GM21423 (cell line): ENCODE data around the gene FBRSL1.

Experiments used
- ATAC-seq: cut with Tn5 transposase; IDR thresholded peaks from one replicate; pipeline ENCODE4 v1.9.1; 2021; ENCODE audit warnings: mild to moderate bottlenecking, moderate library complexity; ENCODE audit not compliant: unreplicated experiment

The FBRSL1 gene

DNA sequence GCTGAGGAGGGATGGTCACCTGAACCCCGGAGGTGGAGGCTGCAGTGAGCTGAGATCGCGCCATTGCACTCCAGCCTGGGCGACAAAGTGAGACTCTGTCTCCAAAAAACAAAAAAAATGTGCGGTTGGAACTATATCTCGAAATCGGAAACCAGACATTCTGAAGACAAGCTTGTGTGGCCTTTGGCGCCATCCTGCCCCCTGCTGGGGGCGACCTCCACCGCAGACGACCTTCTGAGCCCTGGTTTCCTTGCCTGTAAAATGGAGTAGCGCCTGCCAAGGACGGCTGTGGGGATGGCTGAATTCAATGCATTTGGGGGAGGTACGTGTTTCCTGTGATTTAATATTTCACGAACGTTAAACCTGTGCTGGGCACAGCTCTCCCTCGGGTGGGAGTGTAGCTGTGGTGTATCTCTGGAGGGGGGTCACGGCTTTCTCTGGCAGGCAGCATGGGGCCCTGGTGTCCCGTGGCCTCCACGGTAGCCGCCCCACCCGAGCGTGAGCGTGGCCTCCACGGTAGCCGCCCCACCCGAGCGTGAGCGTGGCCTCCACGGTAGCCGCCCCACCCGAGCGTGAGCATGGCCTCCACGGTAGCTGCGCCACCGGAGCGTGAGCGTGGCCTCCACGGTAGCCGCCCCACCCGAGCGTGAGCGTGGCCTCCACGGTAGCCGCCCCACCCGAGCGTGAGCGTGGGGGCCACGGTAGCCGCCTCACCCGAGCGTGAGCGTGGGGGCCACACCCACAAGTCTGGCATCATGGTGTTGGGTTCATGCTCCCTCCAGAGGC lies 65.1 kb downstream of the FBRSL1 start:
- ATAC-seq, result no peak

DNA sequence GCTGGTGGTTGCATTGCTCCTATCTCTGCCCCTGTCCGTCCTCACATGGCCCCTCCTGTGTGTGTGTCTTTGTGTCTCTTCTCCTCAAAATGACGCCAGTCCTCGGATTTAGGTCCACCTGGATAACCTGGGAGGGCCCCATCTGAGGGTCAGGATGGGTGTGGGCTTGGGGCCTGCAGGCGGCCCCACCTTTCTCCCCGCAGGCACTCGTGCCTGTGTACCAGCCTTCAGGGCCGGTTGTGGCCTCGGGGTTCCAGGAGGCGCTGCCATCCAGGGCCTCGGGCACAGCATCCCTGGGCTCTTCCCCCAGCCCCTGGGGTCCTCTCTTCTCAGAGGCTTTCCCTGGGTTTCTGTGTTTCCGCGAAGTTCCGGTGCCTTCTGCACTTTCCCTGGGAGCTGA lies 65.7 kb downstream of the FBRSL1 start:
- no peak for ATAC-seq

GRCh38 chr12:132556216-132556615 lies 66.3 kb downstream of the FBRSL1 start:
- no peak for ATAC-seq

DNA sequence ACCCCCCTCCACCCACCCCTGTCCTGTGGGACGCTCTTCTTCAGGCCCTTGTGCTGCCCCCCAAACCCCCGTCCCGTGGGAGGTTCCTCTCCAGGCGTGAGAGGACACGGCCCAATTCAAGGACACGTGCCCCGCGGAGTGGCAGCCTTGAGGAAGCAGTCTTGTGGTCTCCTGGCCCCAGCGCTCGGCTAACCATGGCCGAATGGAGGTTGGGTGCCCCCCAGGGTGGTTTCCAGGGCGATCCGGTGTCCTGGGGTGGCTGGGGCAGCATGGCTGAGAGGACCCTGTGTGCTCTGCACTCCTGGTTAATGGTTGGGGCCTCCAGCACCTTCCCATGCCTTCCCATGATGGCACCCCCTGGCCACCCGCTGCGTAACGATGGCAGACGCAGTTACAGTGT lies 66.8 kb downstream of the FBRSL1 start:
- no peak for ATAC-seq

GRCh38 chr12:132557291-132558015 lies 67.5 kb downstream of the FBRSL1 start:
- no peak for ATAC-seq

GRCh38 chr12:132558042-132558856 lies 68.3 kb downstream of the FBRSL1 start:
- ATAC-seq, result no peak

DNA sequence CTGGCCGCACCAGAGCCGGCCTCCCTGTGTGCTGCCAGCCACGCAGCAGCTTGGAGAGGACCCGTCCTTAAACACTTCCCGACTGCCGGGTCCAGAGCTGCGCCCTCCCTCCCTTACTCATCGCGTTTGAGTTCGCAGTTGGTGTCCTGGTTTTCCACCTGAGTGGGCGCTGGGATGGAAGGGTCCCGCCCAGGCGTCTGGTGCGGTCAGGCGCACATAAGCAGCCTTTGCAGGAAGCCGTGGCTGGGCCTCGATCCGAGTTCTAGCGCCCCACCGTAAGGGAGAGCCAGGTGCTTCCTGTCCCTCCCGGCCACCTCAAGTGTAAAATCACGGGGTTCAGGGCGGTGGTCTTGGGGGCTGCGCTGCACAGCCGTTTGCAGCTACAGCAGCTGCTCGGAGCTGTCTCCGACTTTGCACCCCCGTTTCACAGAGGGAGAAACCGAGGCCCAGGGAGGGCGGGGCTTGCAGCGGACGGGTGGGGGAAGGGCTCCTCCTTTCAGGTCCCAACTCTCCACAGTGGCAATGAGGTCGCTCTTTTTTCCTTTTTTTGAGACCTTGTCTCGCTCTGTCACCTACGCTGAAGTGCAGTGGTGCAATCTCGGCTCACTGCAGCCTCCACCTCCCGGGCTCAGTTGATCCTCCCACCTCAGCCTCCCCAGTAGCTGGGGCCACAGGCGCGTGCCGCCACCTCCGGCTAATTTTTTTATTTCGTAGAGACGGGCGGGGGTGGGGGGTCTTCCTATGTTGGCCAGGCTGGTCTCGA lies 69.1 kb downstream of the FBRSL1 start:
- no peak for ATAC-seq

- ATAC-seq, result no peak
Observed at GRCh38 chr12:132559652-132560363, 69.9 kb downstream of the FBRSL1 start.

DNA sequence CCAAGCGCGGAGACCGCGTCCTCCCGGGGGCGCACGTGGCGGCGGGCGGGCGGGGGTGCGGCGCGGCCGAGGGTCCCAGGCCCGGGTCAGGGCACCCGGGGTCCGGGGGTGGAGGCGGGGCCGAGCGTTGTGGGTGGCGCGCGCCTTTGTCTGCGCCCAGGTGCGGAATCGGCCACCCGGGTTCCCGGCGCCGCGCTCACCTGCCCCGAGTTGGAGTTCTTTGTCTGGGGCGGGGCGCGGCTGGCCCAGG lies 70.3 kb downstream of the FBRSL1 start:
- ATAC-seq, result no peak

GRCh38 chr12:132560614-132561426 lies 70.9 kb downstream of the FBRSL1 start:
- no peak for ATAC-seq
